ENCODE data around the gene GRM8.
A peak's percentile ranks its signal among the peaks of the same experiment; 100 is the strongest.

The GRM8 gene

DNA sequence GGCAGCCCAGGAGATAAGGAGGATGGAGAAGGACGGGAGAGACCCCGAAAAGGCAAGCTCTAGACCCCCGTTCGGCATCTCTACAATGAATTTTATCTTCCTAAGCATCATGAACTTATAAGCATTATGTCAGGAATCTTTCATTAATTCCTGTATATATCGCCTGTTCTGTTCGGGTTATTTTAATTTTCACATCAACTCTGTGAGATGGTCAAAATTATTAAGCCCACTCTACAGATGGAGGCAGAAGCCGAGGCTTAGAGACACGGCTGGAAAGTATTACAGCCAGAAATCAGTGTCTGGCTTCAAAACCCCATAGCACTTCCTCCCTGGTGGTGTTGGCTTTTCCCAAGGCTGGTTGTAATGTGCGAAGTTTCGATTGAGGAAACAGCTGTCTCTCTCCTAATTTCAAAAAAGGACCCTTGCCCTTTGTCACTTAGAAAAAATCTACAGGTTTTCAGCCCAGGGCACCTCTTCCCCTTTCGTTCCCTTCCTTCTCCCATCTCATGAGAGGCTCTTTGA is 1.5 kb upstream of the GRM8 start:
- Histone ChIP-seq H3K9me3 (ENCODE audit: control insufficient read depth in 1 of 2, low read length in 2 of 2) (no peaks in the 10 kb centered on the region), H3K9ac (ENCODE audit: low read depth in 1 of 2, low read length in 2 of 2) (no peak overlapping the region), H3K36me3 (ENCODE audit: control insufficient read depth in 1 of 2, insufficient read depth in 2 of 2, low read length in 2 of 2) (no peaks in the 10 kb centered on the region), H3K27me3 (ENCODE audit: control insufficient read depth in 1 of 2, insufficient read depth in 2 of 2, low read length in 2 of 2) (peaks cover 45 to 51% of the 10 kb centered on the region in 2 donors), H3K4me3 (ENCODE audit: low read depth in 1 of 2, low read length in 2 of 2) (no peak overlapping the region), H3K4me1 (ENCODE audit: control insufficient read depth in 1 of 2, insufficient read depth in 2 of 2, low read length in 2 of 2) (peaks cover 9 to 18% of the 10 kb centered on the region in 2 donors), H3K27ac (ENCODE audit: low read depth, low read length) (no peak overlapping the region)

DNA sequence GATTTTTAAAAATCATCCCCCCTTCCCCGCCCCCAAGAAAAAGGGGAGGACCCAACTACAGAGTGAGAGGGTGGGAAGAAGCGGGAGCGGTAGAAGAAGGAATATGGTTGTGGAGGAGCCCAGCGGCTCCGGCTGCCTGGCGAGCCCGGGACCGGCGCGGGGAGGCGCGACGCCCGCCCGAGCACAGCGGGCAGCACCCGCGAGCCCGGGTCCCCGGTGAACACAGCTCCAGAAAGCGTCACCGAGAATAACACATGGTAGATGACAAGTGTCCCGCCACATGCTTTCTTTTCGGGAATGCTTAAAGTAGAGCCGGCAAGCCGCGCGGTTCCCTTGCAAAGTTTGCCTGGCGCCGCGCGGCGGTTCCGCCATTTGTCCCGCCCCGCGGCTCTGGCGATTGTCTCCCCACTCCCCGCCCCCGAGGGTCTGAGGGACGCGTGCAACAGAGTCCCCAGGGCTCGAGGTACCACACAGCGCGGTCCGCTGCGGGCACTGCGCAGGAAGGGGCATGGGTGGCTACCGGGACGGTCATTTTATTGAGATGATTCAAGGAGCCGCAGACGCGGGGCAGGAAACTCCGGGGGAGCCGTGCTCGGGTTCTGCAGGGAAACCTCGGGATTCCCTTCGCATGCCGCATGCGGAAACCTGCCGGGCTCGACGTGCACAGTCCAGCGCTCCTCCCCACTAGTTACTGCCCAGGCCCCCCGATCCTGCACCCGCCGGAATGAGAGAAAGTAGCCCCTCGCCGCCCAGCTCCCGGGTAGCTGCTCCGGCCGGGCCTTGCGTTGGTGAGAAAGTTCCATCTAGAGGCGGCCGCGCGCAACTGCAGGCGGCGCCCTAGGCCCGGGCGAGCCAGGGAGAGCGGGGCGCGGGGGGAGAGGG is 781 bp upstream of the GRM8 start:
- Histone ChIP-seq H3K27ac (ENCODE audit: low read depth, low read length) (no peak overlapping the region), H3K36me3 (ENCODE audit: control insufficient read depth in 1 of 2, insufficient read depth in 2 of 2, low read length in 2 of 2) (no peaks in the 10 kb centered on the region), H3K9me3 (ENCODE audit: control insufficient read depth in 1 of 2, low read length in 2 of 2) (no peaks in the 10 kb centered on the region), H3K9ac (ENCODE audit: low read depth in 1 of 2, low read length in 2 of 2) (peak overlapping the region in 1 of 2 donors; percentile 22), H3K4me1 (ENCODE audit: control insufficient read depth in 1 of 2, insufficient read depth in 2 of 2, low read length in 2 of 2) (peaks cover 9 to 18% of the 10 kb centered on the region in 2 donors), H3K4me3 (ENCODE audit: low read depth in 1 of 2, low read length in 2 of 2) (peak overlapping the region; percentile 74 to 81), H3K27me3 (ENCODE audit: control insufficient read depth in 1 of 2, insufficient read depth in 2 of 2, low read length in 2 of 2) (peaks cover 52 to 58% of the 10 kb centered on the region in 2 donors)

DNA sequence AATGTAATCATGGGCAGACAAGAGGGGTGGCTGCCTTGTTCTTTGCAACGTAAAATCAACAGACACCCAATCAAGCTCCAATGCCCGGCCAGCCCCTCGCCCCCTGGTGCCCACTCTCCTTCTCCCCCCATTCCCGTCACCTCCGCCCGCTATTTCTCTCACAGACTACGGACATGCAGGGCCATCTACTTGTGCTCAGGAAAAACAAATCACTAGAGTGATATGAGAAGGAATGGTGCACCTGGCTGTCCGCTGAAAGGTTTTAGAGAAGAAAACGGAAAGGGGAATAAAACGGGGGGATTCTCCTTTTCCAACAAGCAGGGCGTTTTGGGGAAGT is 396 bp downstream of the GRM8 start:
- Histone ChIP-seq H3K4me3 (ENCODE audit: low read depth in 1 of 2, low read length in 2 of 2) (peak overlapping the region; percentile 74 to 81), H3K27ac (ENCODE audit: low read depth, low read length) (no peak overlapping the region), H3K9me3 (ENCODE audit: control insufficient read depth in 1 of 2, low read length in 2 of 2) (no peaks in the 10 kb centered on the region), H3K4me1 (ENCODE audit: control insufficient read depth in 1 of 2, insufficient read depth in 2 of 2, low read length in 2 of 2) (peaks cover 9 to 18% of the 10 kb centered on the region in 2 donors), H3K27me3 (ENCODE audit: control insufficient read depth in 1 of 2, insufficient read depth in 2 of 2, low read length in 2 of 2) (peaks cover 52 to 63% of the 10 kb centered on the region in 2 donors), H3K36me3 (ENCODE audit: control insufficient read depth in 1 of 2, insufficient read depth in 2 of 2, low read length in 2 of 2) (no peaks in the 10 kb centered on the region), H3K9ac (ENCODE audit: low read depth in 1 of 2, low read length in 2 of 2) (no peak overlapping the region)

DNA sequence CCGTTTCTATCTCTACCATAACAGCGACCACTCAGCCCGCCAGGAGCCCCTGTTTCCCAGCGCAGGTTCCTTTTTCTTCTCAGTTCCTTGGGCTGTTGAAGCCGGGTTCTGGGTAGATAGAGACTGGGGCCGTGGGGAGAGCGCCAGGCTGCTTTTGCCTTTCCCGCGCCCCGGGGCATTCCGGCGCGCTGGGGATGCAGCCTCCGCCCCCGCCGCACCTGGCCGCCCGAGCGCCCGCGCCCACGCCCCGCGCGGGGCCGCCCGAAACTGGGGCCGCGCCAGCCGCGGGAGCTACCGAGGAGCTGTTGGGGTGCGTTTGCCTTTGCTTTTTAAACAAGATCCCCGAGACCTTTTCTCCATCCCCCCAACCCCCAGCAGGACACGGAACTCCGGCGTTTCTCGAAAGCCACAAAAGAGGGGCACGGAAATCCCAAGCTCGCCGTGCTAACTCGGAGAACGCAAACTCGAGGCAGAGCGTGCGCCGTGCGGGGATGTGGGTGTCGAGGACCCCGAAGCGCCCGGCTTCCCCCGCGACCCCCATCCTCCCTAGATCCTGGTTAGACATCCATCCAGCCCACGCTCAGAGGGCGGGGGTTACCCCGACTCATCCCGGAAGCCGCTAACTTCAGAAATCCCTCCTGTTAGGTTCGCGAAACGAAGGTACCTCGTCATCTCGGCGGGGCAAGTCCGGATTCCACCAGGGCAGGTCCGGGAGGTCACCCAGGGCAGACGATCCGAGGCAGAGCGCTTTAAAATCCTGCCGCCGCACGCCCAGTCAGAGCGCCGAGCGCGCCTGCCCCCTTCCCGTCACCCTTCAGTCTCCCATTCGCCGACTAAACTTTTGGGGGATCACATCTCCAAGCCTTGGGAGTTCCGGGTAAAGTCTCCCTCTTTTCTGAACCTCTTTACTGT is 1.0 kb downstream of the GRM8 start:
- no peak overlapping the region for H3K27ac ChIP-seq (ENCODE audit: low read depth, low read length)
- no peaks in the 10 kb centered on the region for H3K9me3 ChIP-seq (ENCODE audit: control insufficient read depth in 1 of 2, low read length in 2 of 2)
- peak overlapping the region; percentile 74 to 81 for H3K4me3 ChIP-seq (ENCODE audit: low read depth in 1 of 2, low read length in 2 of 2)
- no peaks in the 10 kb centered on the region for H3K36me3 ChIP-seq (ENCODE audit: control insufficient read depth in 1 of 2, insufficient read depth in 2 of 2, low read length in 2 of 2)
- H3K27me3 ChIP-seq (ENCODE audit: control insufficient read depth in 1 of 2, insufficient read depth in 2 of 2, low read length in 2 of 2): peaks cover 52 to 63% of the 10 kb centered on the region in 2 donors
- no peak overlapping the region for H3K9ac ChIP-seq (ENCODE audit: low read depth in 1 of 2, low read length in 2 of 2)
- peaks cover 9 to 18% of the 10 kb centered on the region in 2 donors for H3K4me1 ChIP-seq (ENCODE audit: control insufficient read depth in 1 of 2, insufficient read depth in 2 of 2, low read length in 2 of 2)

DNA sequence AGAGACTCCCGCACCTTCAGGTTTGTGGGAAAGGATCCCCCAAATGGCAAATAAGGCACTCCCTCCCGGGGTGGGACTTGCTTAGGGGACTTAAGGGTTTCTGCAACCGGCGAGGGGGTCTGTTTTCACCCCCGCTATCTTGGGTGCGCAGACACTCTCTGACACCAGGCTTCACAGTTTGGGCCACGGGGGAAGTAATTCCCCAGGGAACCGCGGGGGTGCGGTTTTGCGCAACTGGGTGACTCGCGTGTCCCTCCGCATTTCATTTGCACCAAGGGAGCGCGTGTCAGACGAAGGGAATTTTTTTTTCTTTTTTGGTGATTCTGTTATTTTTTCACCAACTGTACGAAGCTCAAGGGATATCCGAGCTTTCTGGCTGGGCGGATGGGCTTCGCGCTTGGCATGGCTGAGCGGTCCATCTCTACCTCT is 1.7 kb downstream of the GRM8 start:
- no peak overlapping the region for H3K27ac ChIP-seq (ENCODE audit: low read depth, low read length)
- H3K9ac ChIP-seq (ENCODE audit: low read depth in 1 of 2, low read length in 2 of 2): no peak overlapping the region

DNA sequence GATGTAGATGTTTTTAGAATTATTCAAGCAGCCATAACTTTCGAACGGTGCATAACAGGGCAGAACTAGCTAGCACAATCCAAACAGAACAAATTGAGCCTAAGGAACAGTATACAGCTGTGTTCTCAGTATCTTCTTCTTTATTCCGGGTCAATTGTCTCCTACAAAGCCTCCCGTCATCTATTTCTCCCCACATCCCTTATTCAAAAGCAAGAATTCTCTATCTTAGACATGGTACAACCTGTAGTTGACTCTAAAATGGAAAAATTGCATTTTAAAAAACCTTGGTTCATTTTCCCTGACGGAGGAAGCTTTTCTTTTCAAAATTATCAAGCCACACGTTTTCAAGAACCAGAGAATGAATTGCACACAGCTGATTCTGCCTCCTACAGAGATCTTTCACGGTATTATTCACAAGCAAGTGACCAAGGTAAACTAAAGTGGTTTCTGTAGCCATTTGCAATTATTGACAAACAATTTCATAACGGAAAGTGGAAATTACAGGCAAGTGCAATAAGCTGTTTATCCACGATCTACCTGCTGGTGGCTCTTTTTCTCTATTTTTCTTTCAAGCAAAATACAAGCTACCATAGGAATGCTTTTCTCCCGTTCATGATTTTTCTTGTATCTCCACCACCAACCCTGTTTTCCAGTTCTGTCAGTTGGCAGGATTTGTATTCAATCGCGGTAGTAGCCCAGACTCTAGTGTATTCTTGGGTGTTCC is 2.3 kb downstream of the GRM8 start:
- H3K36me3 ChIP-seq (ENCODE audit: control insufficient read depth in 1 of 2, insufficient read depth in 2 of 2, low read length in 2 of 2): no peaks in the 10 kb centered on the region
- H3K27me3 ChIP-seq (ENCODE audit: control insufficient read depth in 1 of 2, insufficient read depth in 2 of 2, low read length in 2 of 2): peaks cover 46 to 59% of the 10 kb centered on the region in 2 donors
- no peak overlapping the region for H3K27ac ChIP-seq (ENCODE audit: low read depth, low read length)
- no peak overlapping the region for H3K4me3 ChIP-seq (ENCODE audit: low read depth in 1 of 2, low read length in 2 of 2)
- peaks cover 9 to 18% of the 10 kb centered on the region in 2 donors for H3K4me1 ChIP-seq (ENCODE audit: control insufficient read depth in 1 of 2, insufficient read depth in 2 of 2, low read length in 2 of 2)
- H3K9me3 ChIP-seq (ENCODE audit: control insufficient read depth in 1 of 2, low read length in 2 of 2): no peaks in the 10 kb centered on the region
- H3K9ac ChIP-seq (ENCODE audit: low read depth in 1 of 2, low read length in 2 of 2): no peak overlapping the region

More for the DNA sequence above, 1.7 kb downstream of the GRM8 start:
- no peaks in the 10 kb centered on the region for H3K36me3 ChIP-seq (ENCODE audit: control insufficient read depth in 1 of 2, insufficient read depth in 2 of 2, low read length in 2 of 2)
- H3K9me3 ChIP-seq (ENCODE audit: control insufficient read depth in 1 of 2, low read length in 2 of 2): no peaks in the 10 kb centered on the region
- H3K4me1 ChIP-seq (ENCODE audit: control insufficient read depth in 1 of 2, insufficient read depth in 2 of 2, low read length in 2 of 2): peaks cover 9 to 18% of the 10 kb centered on the region in 2 donors
- no peak overlapping the region for H3K4me3 ChIP-seq (ENCODE audit: low read depth in 1 of 2, low read length in 2 of 2)
- H3K27me3 ChIP-seq (ENCODE audit: control insufficient read depth in 1 of 2, insufficient read depth in 2 of 2, low read length in 2 of 2): peaks cover 50 to 61% of the 10 kb centered on the region in 2 donors

DNA sequence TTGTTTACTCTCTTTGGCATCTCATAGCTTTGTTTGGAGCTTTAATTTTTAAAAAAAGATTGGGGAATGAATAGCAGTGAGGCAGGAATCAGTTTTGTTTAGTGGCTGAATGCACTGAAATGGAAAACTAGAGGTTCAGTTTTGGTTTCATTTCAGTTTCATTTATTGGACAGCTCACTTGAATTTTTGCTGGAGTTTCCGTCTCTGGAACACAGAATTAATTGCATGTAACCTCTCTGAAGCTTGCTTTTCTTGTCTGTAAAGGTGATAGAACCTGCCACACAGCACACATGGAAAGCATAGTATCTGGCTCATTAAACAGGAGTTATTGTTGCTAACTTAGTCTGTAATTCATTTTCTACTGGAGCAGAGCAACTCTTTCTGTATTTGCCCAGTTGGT is 7.1 kb downstream of the GRM8 start:
- no peak overlapping the region for H3K27ac ChIP-seq (ENCODE audit: low read depth, low read length)
- H3K4me1 ChIP-seq (ENCODE audit: control insufficient read depth in 1 of 2, insufficient read depth in 2 of 2, low read length in 2 of 2): peaks cover 0 to under 1% of the 10 kb centered on the region in 2 donors
- H3K27me3 ChIP-seq (ENCODE audit: control insufficient read depth in 1 of 2, insufficient read depth in 2 of 2, low read length in 2 of 2): peaks cover 20 to 25% of the 10 kb centered on the region in 2 donors
- H3K9ac ChIP-seq (ENCODE audit: low read depth in 1 of 2, low read length in 2 of 2): no peak overlapping the region
- H3K4me3 ChIP-seq (ENCODE audit: low read depth in 1 of 2, low read length in 2 of 2): no peak overlapping the region
- no peaks in the 10 kb centered on the region for H3K9me3 ChIP-seq (ENCODE audit: control insufficient read depth in 1 of 2, low read length in 2 of 2)
- H3K36me3 ChIP-seq (ENCODE audit: control insufficient read depth in 1 of 2, insufficient read depth in 2 of 2, low read length in 2 of 2): no peaks in the 10 kb centered on the region

DNA sequence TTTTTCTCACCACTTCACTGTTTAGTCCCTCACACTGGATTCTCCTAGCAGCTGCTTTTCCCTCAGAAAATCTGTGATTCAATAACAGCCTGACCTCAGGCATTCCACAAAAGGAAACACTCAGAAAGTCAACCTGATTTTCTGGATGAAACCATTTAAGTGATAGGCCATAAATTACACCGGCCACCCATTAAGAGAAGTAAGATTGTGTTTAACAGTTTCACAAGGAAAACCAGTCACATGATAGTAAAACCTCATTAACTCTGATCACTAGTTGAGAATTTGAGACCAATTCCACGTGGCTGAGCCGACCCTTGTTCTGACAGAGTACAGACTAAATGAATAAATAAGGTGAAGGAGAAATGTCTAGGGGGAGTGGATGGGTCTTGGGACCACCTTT is 7.7 kb downstream of the GRM8 start:
- H3K4me3 ChIP-seq (ENCODE audit: low read depth in 1 of 2, low read length in 2 of 2): no peak overlapping the region
- H3K27ac ChIP-seq (ENCODE audit: low read depth, low read length): no peak overlapping the region
- no peak overlapping the region for H3K9ac ChIP-seq (ENCODE audit: low read depth in 1 of 2, low read length in 2 of 2)
- no peaks in the 10 kb centered on the region for H3K9me3 ChIP-seq (ENCODE audit: control insufficient read depth in 1 of 2, low read length in 2 of 2)
- no peaks in the 10 kb centered on the region for H3K4me1 ChIP-seq (ENCODE audit: control insufficient read depth in 1 of 2, insufficient read depth in 2 of 2, low read length in 2 of 2)
- H3K36me3 ChIP-seq (ENCODE audit: control insufficient read depth in 1 of 2, insufficient read depth in 2 of 2, low read length in 2 of 2): no peaks in the 10 kb centered on the region
- H3K27me3 ChIP-seq (ENCODE audit: control insufficient read depth in 1 of 2, insufficient read depth in 2 of 2, low read length in 2 of 2): peaks cover 15 to 19% of the 10 kb centered on the region in 2 donors

DNA sequence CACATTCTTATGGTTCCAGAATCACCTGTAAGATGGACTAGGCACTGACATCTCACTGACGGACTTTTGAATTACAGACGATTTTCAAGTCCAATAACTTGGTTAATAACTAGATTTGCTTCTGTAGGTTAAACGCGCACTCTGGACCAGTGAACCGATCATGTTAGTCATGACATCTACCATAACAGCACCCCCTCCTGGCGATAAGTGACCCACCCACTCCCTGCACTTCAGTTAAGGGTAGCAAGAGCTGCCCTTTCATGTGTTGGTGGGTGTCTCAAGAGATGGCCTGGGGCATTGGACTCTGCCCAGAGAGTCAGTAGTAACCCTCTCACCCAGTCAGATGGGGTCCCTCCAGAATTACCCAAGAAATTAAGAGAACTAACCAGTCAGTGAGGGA is 12.9 kb downstream of the GRM8 start:
- H3K9me3 ChIP-seq (ENCODE audit: control insufficient read depth in 1 of 2, low read length in 2 of 2): no peaks in the 10 kb centered on the region
- no peak overlapping the region for H3K27ac ChIP-seq (ENCODE audit: low read depth, low read length)
- no peak overlapping the region for H3K9ac ChIP-seq (ENCODE audit: low read depth in 1 of 2, low read length in 2 of 2)
- no peaks in the 10 kb centered on the region for H3K36me3 ChIP-seq (ENCODE audit: control insufficient read depth in 1 of 2, insufficient read depth in 2 of 2, low read length in 2 of 2)
- H3K27me3 ChIP-seq (ENCODE audit: control insufficient read depth in 1 of 2, insufficient read depth in 2 of 2, low read length in 2 of 2): no peaks in the 10 kb centered on the region
- H3K4me3 ChIP-seq (ENCODE audit: low read depth in 1 of 2, low read length in 2 of 2): no peak overlapping the region
- no peaks in the 10 kb centered on the region for H3K4me1 ChIP-seq (ENCODE audit: control insufficient read depth in 1 of 2, insufficient read depth in 2 of 2, low read length in 2 of 2)

All from duodenal mucosa (tissue), 2 donors.